Measurements from ENCODE around the gene PHF21A.

The PHF21A gene

DNA sequence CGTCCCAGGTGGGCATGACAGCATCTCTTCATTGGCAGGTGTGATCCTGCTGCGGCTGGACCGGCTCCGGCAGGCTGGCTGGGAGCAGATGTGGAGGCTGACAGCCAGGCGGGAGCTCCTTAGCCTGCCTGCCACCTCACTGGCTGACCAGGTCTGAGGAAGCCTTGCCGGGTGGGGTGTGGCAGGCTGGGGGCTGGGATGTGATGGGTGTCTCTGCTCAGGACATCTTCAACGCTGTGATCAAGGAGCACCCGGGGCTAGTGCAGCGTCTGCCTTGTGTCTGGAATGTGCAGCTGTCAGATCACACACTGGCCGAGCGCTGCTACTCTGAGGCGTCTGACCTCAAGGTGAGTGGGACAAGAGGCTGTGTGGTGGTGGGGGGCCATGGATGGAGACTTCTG, 195.3 kb downstream of the PHF21A start:
- no peak for DNase-seq (ENCODE audit: low read depth, low spot score)
- no peak overlapping the region for H3K4me3 ChIP-seq (ENCODE audit: low read depth, low read length)
- in situ Hi-C loops (cut with HindIII; ENCODE audit: low sequenced_read_pairs), result no loop called here
- no peak for TF ChIP-seq CTCF (IDR thresholded peaks at IDR 0.05; ENCODE audit: low read depth, low read length)

GRCh38 chr11:45925550-45925949, 195.7 kb downstream of the PHF21A start:
- in situ Hi-C loops (cut with HindIII; ENCODE audit: low sequenced_read_pairs), result no loop called here
- no peak for TF ChIP-seq CTCF (IDR thresholded peaks at IDR 0.05; ENCODE audit: low read depth, low read length)
- DNase-seq (ENCODE audit: low read depth, low spot score), result no peak
- no peak overlapping the region for H3K4me3 ChIP-seq (ENCODE audit: low read depth, low read length)

DNA sequence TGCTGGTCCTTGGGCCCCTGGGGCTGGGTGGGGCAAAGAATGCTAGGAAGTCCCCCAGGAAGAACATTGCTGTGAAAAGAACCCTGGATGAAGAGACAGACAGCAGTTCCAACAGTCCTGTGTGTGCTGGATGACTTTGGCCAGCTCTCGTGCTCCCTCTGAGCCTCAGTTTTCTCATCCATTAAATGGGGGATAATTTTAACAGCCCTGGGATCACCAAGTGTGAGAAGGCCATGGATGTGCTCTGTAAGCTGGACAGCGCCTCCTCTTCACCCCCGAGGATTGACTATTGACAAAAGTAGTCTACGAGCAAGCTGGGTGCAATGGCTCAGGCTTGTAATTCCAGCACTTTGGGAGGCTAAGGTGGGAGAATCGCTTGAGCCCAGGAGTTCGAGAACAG, 196.3 kb downstream of the PHF21A start:
- in situ Hi-C loops (cut with HindIII; ENCODE audit: low sequenced_read_pairs), result no loop called here
- TF ChIP-seq CTCF (IDR thresholded peaks at IDR 0.05; ENCODE audit: low read depth, low read length), result no peak
- DNase-seq (ENCODE audit: low read depth, low spot score), result no peak
- no peak overlapping the region for H3K4me3 ChIP-seq (ENCODE audit: low read depth, low read length)

GRCh38 chr11:45924036-45924915, 197.0 kb downstream of the PHF21A start:
- TF ChIP-seq CTCF (IDR thresholded peaks at IDR 0.05; ENCODE audit: low read depth, low read length), result no peak
- in situ Hi-C loops (cut with HindIII; ENCODE audit: low sequenced_read_pairs), result no loop called here
- no peak for DNase-seq (ENCODE audit: low read depth, low spot score)
- no peak overlapping the region for H3K4me3 ChIP-seq (ENCODE audit: low read depth, low read length)

- no peak for DNase-seq (ENCODE audit: low read depth, low spot score)
- H3K4me3 ChIP-seq (ENCODE audit: low read depth, low read length), result no peak within 1 kb of the TSS
- in situ Hi-C loops (cut with HindIII; ENCODE audit: low sequenced_read_pairs), result no loop called here
- no peak for TF ChIP-seq CTCF (IDR thresholded peaks at IDR 0.05; ENCODE audit: low read depth, low read length)
Measured at GRCh38 chr11:45922425-45923082, 198.7 kb downstream of the PHF21A start, which contains the start of gene LARGE2. Gene LARGE2, plus strand, starts transcription at chr11:45922656. Its CDS starts 227 bp downstream, at chr11:45922883.

GRCh38 chr11:45921561-45922424, 199.5 kb downstream of the PHF21A start:
- TF ChIP-seq CTCF (IDR thresholded peaks at IDR 0.05; ENCODE audit: low read depth, low read length), result no peak
- no peak for DNase-seq (ENCODE audit: low read depth, low spot score)
- in situ Hi-C loops (cut with HindIII; ENCODE audit: low sequenced_read_pairs), result no loop called here
- H3K4me3 ChIP-seq (ENCODE audit: low read depth, low read length), result no peak overlapping the region
